ENCODE measurements around the gene TALDO1.

The TALDO1 gene

DNA sequence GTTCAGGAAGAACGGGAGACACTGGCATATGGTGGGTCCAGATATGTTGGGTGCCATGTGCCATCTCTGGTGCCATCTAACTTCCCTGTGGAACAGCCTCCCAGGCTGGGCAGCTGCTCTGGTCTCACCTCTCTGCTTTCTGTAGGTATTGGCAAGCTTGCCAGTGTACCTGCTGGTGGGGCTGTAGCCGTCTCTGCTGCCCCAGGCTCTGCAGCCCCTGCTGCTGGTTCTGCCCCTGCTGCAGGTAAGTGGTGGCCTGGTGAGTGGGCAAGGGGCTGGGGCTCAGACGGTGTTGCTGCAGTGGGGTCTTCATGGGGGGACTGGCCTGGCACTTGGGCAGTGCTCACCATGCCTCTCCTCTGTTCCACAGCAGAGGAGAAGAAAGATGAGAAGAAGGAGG is 65.1 kb downstream of the TALDO1 start:
- peak overlapping the region; percentile 87 to 90 (median 87) for H3K4me3 Mint-ChIP-seq
- no peak overlapping the region for H3K27ac Mint-ChIP-seq
- peaks cover 22% of the 10 kb centered on the region for H3K36me3 Mint-ChIP-seq (ENCODE audit: low read depth)
- H3K9me3 Mint-ChIP-seq, result no peaks in the 10 kb centered on the region
- TF ChIP-seq, protein P1, sequence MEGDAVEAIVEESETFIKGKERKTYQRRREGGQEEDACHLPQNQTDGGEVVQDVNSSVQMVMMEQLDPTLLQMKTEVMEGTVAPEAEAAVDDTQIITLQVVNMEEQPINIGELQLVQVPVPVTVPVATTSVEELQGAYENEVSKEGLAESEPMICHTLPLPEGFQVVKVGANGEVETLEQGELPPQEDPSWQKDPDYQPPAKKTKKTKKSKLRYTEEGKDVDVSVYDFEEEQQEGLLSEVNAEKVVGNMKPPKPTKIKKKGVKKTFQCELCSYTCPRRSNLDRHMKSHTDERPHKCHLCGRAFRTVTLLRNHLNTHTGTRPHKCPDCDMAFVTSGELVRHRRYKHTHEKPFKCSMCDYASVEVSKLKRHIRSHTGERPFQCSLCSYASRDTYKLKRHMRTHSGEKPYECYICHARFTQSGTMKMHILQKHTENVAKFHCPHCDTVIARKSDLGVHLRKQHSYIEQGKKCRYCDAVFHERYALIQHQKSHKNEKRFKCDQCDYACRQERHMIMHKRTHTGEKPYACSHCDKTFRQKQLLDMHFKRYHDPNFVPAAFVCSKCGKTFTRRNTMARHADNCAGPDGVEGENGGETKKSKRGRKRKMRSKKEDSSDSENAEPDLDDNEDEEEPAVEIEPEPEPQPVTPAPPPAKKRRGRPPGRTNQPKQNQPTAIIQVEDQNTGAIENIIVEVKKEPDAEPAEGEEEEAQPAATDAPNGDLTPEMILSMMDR (IDR thresholded peaks at IDR 0.05; ENCODE audit: unreplicated experiment in 3 of 3), result no peak
- peaks cover 20% of the 10 kb centered on the region for H3K4me1 Mint-ChIP-seq
- peaks cover 3% of the 10 kb centered on the region for H3K27me3 Mint-ChIP-seq (ENCODE audit: low read depth)

DNA sequence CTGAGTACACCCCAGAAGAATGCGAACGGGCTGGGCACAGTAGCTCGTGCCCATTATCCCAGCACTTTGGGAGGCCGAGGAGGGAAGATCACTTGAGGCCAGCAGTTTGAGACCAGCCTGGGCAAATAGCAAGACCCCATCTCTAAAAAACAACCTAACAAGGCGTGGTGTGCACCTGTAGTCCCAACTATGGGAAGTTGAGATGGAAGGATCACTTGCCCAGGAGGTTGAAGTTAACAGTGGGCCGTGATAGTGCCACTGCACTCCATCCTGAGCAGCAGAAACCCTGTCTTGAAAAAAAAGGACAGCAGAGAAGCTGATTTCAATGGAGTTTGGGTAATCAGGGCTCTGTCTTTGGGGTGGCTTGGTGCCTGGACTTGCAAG is 65.8 kb downstream of the TALDO1 start:
- Mint-ChIP-seq H3K27me3 (ENCODE audit: low read depth) (peaks cover 4% of the 10 kb centered on the region), H3K4me3 (peak overlapping the region in 2 of 3 experiments; percentile 87), H3K27ac (no peak overlapping the region), H3K9me3 (no peaks in the 10 kb centered on the region), H3K36me3 (ENCODE audit: low read depth) (peaks cover 22% of the 10 kb centered on the region), H3K4me1 (peaks cover 15% of the 10 kb centered on the region)
- TF ChIP-seq, protein P1 (IDR thresholded peaks at IDR 0.05; ENCODE audit: unreplicated experiment in 3 of 3), result no peak

DNA sequence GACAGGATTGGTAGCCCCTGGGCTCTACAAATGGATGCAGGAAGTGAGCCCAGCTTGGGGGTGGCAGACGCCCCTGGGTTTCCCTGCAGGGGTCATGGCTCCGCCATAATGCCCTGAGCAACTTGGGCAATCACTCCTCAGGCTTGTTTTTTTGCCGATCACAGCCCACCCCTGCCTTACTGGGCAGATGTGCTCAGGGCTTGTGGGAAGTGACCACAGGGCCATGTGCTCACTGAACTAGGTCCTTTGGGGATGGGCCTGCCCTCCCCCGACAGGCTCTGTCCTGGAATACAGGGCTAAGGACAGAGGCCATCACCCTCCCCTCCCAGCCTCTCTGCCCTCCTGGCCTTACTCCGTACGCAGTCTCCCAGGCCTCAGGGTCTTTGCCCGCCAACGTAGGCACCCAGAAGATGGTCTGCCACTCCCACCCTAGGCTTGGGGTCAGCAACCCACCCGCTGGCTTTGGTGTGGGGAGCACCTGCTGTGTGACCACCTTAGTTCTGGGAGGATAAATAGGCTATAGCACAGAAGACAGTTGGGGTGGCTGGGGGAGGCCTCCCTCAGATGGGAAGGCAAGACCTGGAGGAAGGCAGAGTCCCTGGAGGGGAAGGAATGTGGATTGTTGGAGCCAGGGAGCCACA is 66.3 kb downstream of the TALDO1 start:
- TF ChIP-seq, protein P1 (IDR thresholded peaks at IDR 0.05; ENCODE audit: unreplicated experiment in 3 of 3), result no peak
- Mint-ChIP-seq H3K27ac (no peak overlapping the region), H3K36me3 (ENCODE audit: low read depth) (peaks cover 22% of the 10 kb centered on the region)

More for the DNA sequence above, 66.3 kb downstream of the TALDO1 start:
- H3K4me1 Mint-ChIP-seq, result peaks cover 17% of the 10 kb centered on the region
- H3K4me3 Mint-ChIP-seq, result peak overlapping the region; percentile 15 to 53 (median 36)
- H3K9me3 Mint-ChIP-seq, result no peaks in the 10 kb centered on the region
- peaks cover 5% of the 10 kb centered on the region for H3K27me3 Mint-ChIP-seq (ENCODE audit: low read depth)
